Measurements from ENCODE around the gene FOXC1. TPM values are rescaled to one million over a fixed set of nuclear protein-coding genes. Genes with fewer than 3 reads are reported as not detected.

Gene FOXC1
- total and polyA plus RNA-seq, 10 of the 15 experiments (the other 5 are each of a cell fraction or from before 2014, with no cell fraction given): 0.13 to 1.5 (median 0.48) TPM; not detected in 2

- ATAC-seq (no peak), DNase-seq (ENCODE audit: low read depth, low spot score) (no peak), FAIRE-seq (no peak)
- Histone ChIP-seq H2AFZ (ENCODE audit: control insufficient read depth, low read depth, low read length) (no peak overlapping the region), H3K4me2 (ENCODE audit: control insufficient read depth, insufficient read depth) (no peak overlapping the region), H3K79me2 (ENCODE audit: control insufficient read depth, insufficient read depth, low read length) (no peaks in the 10 kb centered on the region), H3K4me3 (no peak overlapping the region), H3K27me3 (replicated peaks in 1 of 2; ENCODE audit: control insufficient read depth in 2 of 2, insufficient read depth in 2 of 2, low read length in 1 of 2) (no peaks in the 10 kb centered on the region), H3K4me1 (ENCODE audit: control insufficient read depth, insufficient read depth, low read length) (peaks cover 16% of the 10 kb centered on the region), H4K20me1 (ENCODE audit: control insufficient read depth, insufficient read depth) (no peaks in the 10 kb centered on the region), H3K27ac (ENCODE audit: control insufficient read depth, insufficient read depth) (no peak overlapping the region), H3K36me3 (ENCODE audit: control insufficient read depth in 2 of 2, insufficient read depth in 2 of 2, low read length in 1 of 2) (no peaks in the 10 kb centered on the region), H3K9me3 (replicated peaks; ENCODE audit: control insufficient read depth, insufficient read depth, low read length) (peaks cover 10% of the 10 kb centered on the region; the same call in 2 of the 3 replicates), H3K9ac (ENCODE audit: control insufficient read depth, insufficient read depth, low read length) (no peak overlapping the region)
- in situ Hi-C loops (cut with MboI) (no loop called here), intact Hi-C loops (cut with micrococcal nuclease; ENCODE audit: unreplicated experiment) (no loop called here)
- no peak for TF ChIP-seq KLF5 (IDR thresholded peaks at IDR 0.05; ENCODE audit: partially characterized antibody)
- TF ChIP-seq MLLT1 (IDR thresholded peaks at IDR 0.05): no peak
- no peak for TF ChIP-seq ATF7 (IDR thresholded peaks at IDR 0.05; ENCODE audit: low read depth)
- TF ChIP-seq FOS (IDR thresholded peaks at IDR 0.05; ENCODE audit: borderline replicate concordance, extremely low read depth, insufficient read length): no peak
- no peak for TF ChIP-seq HDGF (IDR thresholded peaks at IDR 0.05)
- TF ChIP-seq SKIL (IDR thresholded peaks at IDR 0.05; ENCODE audit: low read depth, poor library complexity, severe bottlenecking): no peak
- no peak for TF ChIP-seq PKNOX1 (IDR thresholded peaks at IDR 0.05)
- TF ChIP-seq ZNF384 (IDR thresholded peaks at IDR 0.05; ENCODE audit: borderline replicate concordance, low read depth, low read length): no peak
- no peak for TF ChIP-seq CEBPB (IDR thresholded peaks at IDR 0.05; ENCODE audit: borderline replicate concordance in 1 of 2, low read depth in 2 of 2, low read length in 2 of 2)
- no peak for TF ChIP-seq SMARCA5 (IDR thresholded peaks at IDR 0.05)
- TF ChIP-seq ETV6 (conservative IDR thresholded peaks at IDR 0.05 in 1 of 2, IDR thresholded peaks at IDR 0.05 in 1 of 2; ENCODE audit: borderline replicate concordance in 1 of 2, low read depth in 1 of 2): no peak
- 0% methylated on average over 1 of the region's 1 CpG for WGBS (ENCODE audit: insufficient coverage, insufficient replicate concordance, low lambda C conversion rate, missing lambda C conversion rate)
- CTCF ChIA-PET: interaction anchor here (1.0 to 2.2 kb wide), 4 partner anchors 16 to 876 kb away, joined by 3 to 9 read pairs (median 4); no protein-coding TSS in a partner anchor
- POLR2A ChIA-PET: interaction anchor here (0.6 kb wide), 1 partner anchor 19 kb away, joined by 3 read pairs; no protein-coding TSS in a partner anchor
- SMC1A ChIA-PET (ENCODE audit: uncharacterized antibody, unreplicated experiment): interaction anchor here (0.6 to 6.0 kb wide), 6 partner anchors 12 to 155 kb away, joined by 3 to 41 read pairs (median 4); no protein-coding TSS in a partner anchor
- BruUV-seq (replicated peaks): no TSS peak
- RAD21 ChIA-PET (ENCODE audit: unreplicated experiment): interaction anchor here (0.5 to 1.6 kb wide), 3 partner anchors 16 to 1046 kb away, joined by 3 to 5 read pairs (median 4); no protein-coding TSS in a partner anchor
Observed at GRCh38 chr6:1572892-1573291, 36.8 kb upstream of the FOXC1 start.

All from GM12878 (cell line).